ENCODE results near the gene ACTL7A. TPM values are rescaled to one million over a fixed set of nuclear protein-coding genes. Genes with fewer than 3 reads are reported as not detected.

ACTL7A gene
- total and polyA plus RNA-seq, 2 of the 13 experiments (the other 11 are each of a cell fraction or from before 2014, with no cell fraction given): not detected

- TF ChIP-seq ZNF747 (CRISPR knock-in tag; IDR thresholded peaks at IDR 0.05; ENCODE audit: borderline replicate concordance): no peak
- no peak for TF ChIP-seq CREB1 (IDR thresholded peaks at IDR 0.05)
- peak; percentile 20; the same call in 1 of the 2 replicates for TF ChIP-seq CREB1 (CRISPR knock-in tag; IDR thresholded peaks at IDR 0.05)
- TF ChIP-seq GATAD2A (CRISPR knock-in tag; IDR thresholded peaks at IDR 0.05): peak; percentile 70
- no peak for TF ChIP-seq ZNF576 (CRISPR knock-in tag; IDR thresholded peaks at IDR 0.05)
- peak; percentile 20; the same call in 1 of the 2 replicates for TF ChIP-seq SOX5 (CRISPR knock-in tag; IDR thresholded peaks at IDR 0.05; ENCODE audit: borderline replicate concordance)
- no peak for TF ChIP-seq NFIC (IDR thresholded peaks at IDR 0.05; ENCODE audit: low read length)
- TF ChIP-seq ATF3 (CRISPR knock-in tag; IDR thresholded peaks at IDR 0.05): no peak
- TF ChIP-seq MZF1 (CRISPR knock-in tag; IDR thresholded peaks at IDR 0.05; ENCODE audit: borderline replicate concordance): peak; percentile 97
- TF ChIP-seq MEIS1 (CRISPR knock-in tag; IDR thresholded peaks at IDR 0.05; ENCODE audit: borderline replicate concordance): no peak
- peak; percentile 74 for TF ChIP-seq SIX4 (CRISPR knock-in tag; IDR thresholded peaks at IDR 0.05)
- TF ChIP-seq PRDM4 (CRISPR knock-in tag; IDR thresholded peaks at IDR 0.05; ENCODE audit: borderline replicate concordance): no peak
- peak; percentile 42; the same call in 1 of the 2 replicates for TF ChIP-seq FOXA3 (CRISPR knock-in tag; IDR thresholded peaks at IDR 0.05)
- no peak for TF ChIP-seq ZNF333 (CRISPR knock-in tag; IDR thresholded peaks at IDR 0.05; ENCODE audit: borderline replicate concordance)
- TF ChIP-seq SOX13 (IDR thresholded peaks at IDR 0.05): no peak
- peak in 1 of 2 experiments; percentile 38; a peak in 1 of 4 replicates for TF ChIP-seq SOX13 (CRISPR knock-in tag; conservative IDR thresholded peaks at IDR 0.05 in 1 of 2, IDR thresholded peaks at IDR 0.05 in 1 of 2)
- no peak for TF ChIP-seq STAT5B (CRISPR knock-in tag; IDR thresholded peaks at IDR 0.05)
- 0 out of 2 replicates have a peak, but pooled peaks have one; percentile 20 for TF ChIP-seq PAXIP1 (CRISPR knock-in tag; conservative IDR thresholded peaks at IDR 0.05)
- TF ChIP-seq CERS6 (CRISPR knock-in tag; IDR thresholded peaks at IDR 0.05): no peak
- no peak for TF ChIP-seq TFE3 (CRISPR knock-in tag; IDR thresholded peaks at IDR 0.05)
- no peak for TF ChIP-seq ZBTB7B (CRISPR knock-in tag; IDR thresholded peaks at IDR 0.05)
Observed at GRCh38 chr9:108897324-108898096, 35.4 kb downstream of the ACTL7A start (continued).

Measured in HepG2 (cell line).